GM21390 (cell line): ENCODE data around the gene GAB4.

ENCODE experiments used
- ATAC-seq: cut with Tn5 transposase; IDR thresholded peaks from one replicate; pipeline ENCODE4 v1.9.1; 2021; ENCODE audit not compliant: unreplicated experiment

Gene GAB4

DNA sequence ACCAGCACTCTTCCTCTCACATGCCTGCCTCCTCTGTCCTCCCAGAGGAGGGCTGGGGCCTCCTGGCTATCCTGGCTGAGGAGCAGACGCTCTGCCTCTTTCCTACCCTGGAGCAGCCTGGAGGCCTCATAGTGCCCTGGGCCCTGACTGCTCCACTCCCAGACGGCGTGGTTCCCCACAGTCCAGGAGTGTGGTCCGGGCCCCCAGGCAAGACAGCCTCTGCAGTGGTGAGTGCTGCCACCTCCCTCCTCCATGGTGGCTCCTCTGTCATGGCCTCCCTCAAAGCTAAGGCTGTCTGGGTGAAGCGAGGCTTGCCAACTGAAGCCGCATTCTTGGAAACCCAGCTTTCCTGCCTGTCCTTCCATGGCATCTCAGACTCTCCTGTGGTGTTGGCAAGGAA is 19.8 kb downstream of the GAB4 start:
- no peak for ATAC-seq

DNA sequence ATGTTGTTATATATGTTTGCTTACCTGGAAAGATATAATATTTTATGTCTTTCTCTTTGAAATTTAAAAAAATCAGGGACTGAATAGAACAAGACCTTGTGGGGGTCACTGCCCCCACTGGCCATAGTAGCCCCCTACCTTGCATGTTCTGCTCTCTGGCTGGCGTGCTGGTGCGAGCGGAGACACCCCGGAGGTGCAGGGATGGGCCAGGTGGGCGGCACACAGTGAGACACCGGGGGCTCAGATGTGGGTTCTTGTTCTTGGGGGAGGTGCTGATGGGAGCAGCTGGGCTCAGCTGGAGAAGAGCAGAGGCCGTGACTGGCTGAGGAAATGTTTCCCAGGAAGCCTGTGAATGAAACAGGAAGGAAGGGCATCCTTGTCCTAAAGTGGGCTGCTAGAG is 20.2 kb downstream of the GAB4 start:
- ATAC-seq, result no peak

DNA sequence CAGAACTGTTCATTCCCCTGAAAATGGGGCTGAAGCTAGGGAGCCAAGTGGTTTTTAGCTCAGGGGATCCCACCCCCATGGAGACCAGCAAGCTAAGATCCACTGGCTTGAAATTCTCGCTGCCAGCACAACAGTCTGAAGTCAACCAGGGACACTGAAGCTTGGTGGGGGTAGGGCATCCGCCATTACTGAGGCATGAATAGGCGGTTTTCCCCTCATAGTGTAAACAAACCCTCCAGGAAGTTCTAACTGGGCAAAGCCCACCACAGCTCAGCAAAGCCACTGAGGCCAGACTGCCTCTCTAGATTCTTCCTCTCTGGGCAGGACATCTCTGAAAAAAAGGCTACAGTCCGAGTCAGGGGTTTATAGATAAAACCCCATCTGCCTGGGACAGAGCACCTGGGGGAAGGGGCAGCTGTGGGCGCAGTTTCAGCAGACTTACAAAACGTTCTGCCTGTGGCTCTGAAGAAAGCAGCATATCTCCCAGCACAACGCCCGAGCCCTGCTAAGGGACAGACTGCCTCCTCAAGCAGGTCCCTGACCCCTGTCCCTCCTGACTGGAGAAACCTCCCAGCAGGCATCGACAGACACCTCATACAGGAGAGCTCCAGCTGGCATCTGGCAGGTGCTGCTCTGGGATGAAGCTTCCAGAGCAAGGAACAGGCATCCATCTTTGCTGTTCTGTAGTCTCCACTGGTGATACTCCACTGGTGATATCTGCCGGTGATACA is 32.7 kb downstream of the GAB4 start:
- no peak for ATAC-seq

DNA sequence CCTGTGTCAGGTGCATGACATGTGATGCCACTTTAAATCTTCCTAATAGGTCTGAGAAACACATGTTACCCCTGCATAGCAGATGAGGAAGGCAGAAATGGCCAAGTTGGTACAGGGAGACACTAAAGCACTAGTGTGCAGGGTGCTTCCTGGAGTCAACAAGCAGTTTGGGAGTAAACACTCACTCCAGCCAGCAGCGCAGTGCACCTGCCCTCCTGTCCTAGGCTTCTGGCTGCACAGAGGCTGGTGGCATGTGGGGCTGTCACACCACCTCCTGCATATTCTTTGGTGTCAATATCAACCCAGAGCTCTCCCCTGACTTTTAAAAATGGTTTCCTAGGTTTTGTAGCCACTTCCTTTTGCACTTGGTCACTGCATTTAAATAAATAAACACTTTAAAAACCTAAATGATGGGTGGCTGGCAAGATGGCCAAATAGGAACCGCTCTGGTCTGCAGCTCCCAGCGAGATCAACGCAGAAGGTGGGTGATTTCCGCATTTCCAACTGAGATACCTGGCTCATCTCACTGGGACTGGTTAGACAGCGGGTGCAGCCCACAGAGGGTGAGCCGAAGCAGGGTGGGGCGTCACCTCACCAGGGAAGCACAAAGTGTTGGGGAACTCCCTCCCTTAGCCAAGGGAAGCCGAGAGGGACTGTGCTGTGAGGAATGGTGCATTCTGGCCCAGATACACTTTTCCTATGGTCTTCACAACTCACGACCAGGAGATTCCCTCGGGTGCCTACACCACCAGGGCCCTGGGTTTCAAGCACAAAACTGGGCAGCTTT is 33.5 kb downstream of the GAB4 start:
- ATAC-seq, result no peak

DNA sequence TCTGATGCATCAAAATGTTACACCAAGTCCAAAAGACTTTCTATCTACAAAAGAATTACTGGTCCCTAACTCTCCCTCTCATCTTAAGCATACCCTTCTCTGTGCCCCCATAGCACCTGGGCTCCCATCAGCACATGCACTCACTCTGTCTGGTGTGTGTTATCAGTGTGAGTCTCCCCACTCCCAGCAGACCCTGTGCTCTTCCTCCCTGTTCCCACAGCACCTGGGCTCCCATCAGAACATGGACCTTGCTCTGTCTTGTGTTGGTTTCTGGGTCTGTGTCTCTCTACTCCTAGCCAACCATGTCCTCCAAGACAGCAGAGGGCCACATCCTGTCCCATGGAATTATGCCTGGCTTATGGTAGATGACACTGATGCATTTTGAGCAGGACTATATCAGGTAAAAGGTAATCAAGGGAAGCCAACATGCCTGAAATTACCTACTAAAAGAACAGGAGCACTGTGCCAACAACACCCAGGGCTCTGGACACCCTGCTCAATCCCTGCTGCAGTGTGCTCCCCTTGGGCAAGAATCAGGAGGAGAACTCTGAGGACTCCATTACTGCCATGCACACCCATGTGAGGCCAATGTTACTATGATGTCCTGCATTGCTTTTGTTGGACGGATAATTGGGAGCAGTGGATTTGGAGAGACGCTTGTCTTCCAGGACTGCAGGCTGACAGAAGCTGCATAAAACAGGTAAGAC is 34.3 kb downstream of the GAB4 start:
- no peak for ATAC-seq

DNA sequence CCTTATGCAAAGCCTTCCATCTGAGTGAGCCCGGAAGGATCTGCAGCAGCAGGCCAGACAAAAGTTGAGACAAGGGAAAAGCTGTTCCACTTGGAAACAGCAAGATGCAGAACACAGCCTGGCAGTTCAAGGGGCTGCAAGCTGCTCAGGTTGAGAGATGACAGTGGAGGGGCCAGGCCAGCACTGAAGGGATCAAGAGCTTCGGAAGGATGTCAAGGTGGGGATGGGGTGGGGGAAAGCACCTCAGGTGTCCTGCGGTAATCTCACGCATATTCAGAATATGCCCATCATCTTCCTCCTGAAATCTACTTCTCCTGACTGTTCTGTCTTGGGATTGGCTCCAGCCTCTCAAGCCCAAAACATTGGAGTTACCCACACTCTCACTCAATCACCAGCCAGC is 35.7 kb downstream of the GAB4 start:
- no peak for ATAC-seq

DNA sequence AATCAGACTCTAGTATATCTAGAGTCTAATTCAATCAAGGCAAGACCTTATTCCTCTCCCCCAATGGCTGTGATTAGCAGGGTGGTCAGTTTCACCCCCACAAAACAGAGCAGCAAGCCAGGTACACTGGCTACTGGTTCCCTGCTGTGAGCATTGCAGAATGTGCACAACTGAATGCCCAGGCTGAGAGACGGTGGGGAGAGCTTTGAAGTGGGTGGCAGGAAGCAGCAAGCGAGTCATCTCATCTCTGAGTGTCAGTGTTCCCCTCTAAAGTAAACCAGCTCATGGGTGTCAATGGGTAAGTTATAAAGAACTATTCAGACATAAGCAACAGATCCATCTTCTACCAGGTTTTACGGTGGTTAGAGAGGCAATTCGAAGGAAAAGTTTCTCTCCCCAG is 37.6 kb downstream of the GAB4 start:
- no peak for ATAC-seq

DNA sequence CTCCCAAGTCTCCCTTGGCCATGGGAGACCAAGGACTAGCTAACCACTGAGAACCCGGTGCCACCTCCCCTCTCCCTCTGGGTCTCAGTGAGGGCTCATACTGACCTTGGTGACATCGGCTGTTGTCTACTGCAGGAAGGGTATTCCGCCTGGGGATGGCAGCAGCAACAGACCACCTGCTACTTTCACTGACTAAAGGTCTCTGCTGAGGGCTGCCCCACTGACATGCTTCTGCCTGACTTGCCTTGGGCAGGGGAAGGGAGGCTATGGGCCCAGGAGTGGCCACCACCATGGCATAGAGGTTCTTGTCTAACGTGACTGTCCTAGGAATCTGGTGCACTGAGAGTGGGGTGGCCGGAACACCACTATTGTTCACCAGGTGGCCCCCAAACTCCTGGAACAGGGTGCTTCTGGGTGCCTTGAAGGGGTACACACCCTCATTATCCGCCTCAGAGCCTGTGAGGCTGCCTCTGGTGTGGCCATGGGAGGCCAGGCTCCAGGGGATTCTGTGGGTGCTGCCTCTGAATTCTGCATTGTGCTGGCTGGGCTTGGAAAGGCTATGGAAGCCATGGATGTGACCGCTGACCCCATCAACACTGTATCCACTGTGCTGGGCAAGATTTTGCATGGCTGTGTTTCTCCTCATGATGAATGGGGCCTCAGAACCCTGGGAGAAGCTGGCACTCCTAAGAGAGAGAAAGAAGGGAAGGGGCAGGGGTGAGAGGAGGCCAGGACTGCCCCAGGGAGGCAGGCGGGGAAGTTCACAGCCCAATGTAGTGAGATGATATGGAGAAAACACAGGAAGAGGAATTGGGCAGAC is 38.3 kb downstream of the GAB4 start:
- ATAC-seq, result no peak

DNA sequence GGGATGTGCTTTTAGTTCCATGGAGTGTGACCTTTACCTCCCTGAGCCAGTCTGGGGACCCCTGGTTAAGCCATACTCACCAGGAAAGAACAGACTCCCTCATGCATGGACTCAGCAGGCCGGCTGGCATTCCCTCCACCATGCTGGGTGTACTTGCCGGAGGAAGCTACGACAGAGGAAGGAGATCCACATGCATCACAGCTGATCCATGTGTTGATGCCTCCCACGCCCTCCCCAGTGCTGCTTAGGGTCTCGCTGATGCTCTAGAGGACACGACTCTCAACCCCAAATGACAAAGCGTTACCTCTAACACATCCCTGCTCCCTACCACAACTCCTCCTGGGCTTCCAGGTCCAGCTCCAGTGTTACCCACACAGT is 39.8 kb downstream of the GAB4 start:
- no peak for ATAC-seq

DNA sequence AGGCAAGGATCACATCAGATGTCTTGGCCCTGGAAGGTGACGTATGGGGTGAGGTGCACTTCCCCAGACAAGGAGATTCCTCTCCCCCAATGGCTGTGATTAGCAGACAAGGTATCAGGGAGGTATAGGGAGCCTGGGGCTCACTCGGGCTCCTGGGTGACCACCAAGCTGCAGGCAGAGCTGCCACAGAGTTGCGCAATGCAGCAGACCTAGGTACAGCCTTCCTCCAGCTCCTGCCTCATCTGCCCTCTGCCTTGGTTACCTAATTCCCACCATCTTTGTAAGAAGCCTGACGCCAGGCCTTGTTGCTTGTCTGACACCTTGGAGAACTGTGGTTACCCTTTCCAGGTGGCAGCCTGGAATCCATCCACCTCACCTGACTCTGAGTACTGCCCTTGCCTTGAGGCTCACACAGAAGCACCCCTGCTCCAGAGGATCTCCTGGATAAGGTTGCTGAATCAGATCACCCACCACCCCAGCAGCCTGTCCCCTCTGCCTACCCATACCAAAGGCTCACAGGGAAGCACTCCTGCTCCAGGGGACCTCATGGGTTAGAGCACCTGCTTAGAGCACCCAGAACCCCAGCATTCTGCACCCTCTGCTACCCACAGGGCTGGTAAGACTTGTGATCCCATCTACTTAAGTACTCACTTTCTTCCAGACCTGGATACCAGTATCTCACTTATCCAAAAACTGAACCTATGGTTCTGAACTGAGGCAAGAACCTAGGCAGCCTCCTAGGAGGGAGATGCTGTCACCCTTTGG is 40.4 kb downstream of the GAB4 start:
- no peak for ATAC-seq

DNA sequence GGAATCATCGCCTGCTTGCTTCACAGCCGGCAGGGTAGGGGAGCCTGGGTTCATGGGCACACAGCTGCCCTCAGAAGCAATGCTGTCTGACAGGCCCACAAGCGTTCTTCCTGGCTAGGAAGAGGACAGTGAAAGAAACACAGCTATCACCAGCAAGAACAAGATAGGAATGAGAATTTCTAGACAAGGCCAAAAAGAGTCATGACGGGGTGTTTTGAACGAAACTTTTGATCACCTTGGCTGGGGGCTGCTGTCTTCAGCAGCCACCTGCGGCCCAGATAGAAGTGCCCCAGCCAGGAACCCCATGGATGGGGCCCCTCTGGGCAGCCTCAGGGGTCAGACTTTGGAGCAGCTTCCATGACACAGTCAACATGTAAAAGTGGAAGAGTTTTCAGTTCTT is 41.8 kb downstream of the GAB4 start:
- no peak for ATAC-seq

DNA sequence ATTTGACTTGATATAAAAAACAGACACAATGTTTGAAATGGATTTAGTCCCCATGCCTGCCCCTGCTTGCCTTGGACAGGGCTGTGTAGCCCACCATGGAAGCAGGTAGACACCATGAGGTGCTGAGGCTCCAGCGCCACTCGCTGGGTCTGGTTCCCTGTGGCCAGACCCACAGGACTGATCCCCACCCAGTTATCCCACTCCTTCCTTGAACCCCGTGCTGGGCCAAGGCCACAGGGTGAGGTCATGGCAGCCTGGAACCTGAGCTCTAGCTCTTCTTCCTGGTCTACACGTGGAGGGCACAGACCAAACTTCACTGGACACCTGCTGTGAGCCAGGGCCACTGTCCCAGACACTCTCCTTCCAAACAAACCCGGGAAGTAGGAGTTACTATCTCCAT is 42.5 kb downstream of the GAB4 start:
- no peak for ATAC-seq

DNA sequence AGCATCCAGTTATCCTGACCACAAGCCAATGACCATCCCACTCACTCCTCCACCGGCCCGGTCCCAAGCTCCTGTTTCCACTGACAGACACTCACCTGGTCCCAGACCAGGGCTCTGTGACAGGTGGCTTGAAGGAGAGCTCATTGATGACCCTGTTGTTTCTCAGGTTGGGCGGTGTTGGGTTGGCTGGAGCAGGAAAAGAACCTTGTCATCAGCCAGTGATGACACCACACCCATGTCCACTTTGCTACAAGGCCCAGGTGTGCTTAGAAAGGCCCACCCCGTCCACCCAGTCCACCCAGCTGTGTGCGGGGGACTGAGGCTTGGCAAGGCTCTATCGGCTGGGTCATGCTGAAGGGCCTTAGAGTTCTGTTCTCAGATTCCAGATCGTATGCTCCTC is 42.9 kb downstream of the GAB4 start:
- no peak for ATAC-seq

DNA sequence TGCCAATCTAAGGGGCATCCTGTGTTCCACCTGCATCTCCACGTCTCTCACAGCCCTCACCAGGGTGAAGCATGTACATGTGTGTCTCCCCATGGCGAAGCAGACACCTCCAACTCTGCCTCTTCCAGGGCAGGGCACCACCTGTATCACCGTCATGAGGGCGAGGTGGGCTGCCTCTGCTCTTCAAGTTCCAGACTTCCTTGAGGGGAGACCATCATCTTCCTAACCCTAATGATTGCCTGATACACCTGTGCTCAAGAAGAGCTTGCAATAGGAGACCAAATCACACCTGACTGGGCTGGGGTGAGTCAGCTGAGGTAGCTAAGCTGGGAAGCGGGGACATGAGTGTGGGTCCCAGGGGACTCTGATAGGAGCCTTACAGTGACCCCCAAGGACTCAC is 43.7 kb downstream of the GAB4 start:
- no peak for ATAC-seq

DNA sequence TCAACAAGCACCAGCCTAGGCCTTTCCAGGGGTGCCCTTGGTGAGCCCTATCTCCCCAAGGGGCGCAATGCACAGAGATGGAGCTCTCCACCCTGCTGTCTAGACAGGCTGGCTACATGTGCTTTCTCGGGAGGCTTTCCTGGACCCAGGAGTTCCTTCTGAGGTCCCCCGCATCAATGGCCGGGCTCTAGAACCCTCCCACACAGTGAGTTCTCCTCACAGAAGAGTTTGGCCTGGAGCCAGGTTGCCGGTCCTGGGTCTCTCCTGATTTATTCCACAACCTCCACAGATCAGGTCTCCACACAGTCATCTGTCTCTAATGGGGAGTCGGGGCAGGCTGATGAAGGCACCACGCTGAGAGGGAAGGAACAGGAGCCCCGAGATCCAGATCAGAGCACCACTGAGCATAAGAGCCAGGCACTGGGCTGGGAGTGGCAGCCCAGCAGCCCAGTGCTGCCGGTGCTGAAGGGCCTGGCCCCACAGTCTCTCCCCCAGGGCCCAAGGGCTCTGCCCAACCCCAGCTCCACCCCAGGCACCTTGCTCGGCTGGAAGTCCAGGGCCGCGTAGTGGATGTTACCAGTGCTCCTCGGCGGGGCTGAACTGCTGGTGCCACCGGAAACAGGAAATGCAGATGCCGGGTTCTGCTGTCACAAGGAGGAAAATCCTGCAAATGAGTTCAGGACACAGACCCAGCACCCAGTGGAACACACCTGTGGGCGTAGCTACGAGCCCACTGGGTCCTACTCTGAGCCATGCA is 44.7 kb downstream of the GAB4 start:
- no peak for ATAC-seq

DNA sequence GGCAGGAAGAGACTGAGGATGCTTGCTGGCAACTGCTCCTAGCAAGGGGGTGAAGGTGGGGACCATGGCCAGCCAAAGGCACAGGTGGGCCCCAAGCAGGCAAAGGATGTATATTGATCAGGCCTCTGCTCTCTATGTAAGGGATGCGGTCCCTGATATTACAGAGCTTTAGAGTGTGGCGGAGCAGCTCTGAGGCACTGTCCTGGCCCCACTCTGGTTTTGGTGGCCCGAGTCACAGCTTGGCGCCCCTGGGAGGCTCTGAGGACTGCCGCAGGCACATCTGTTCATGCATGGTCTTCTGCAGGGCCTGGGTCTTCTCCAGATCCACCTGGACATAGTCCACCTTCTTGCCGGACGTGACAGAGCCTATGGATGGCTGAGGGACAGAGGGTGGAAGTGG is 45.5 kb downstream of the GAB4 start:
- ATAC-seq, result no peak

DNA sequence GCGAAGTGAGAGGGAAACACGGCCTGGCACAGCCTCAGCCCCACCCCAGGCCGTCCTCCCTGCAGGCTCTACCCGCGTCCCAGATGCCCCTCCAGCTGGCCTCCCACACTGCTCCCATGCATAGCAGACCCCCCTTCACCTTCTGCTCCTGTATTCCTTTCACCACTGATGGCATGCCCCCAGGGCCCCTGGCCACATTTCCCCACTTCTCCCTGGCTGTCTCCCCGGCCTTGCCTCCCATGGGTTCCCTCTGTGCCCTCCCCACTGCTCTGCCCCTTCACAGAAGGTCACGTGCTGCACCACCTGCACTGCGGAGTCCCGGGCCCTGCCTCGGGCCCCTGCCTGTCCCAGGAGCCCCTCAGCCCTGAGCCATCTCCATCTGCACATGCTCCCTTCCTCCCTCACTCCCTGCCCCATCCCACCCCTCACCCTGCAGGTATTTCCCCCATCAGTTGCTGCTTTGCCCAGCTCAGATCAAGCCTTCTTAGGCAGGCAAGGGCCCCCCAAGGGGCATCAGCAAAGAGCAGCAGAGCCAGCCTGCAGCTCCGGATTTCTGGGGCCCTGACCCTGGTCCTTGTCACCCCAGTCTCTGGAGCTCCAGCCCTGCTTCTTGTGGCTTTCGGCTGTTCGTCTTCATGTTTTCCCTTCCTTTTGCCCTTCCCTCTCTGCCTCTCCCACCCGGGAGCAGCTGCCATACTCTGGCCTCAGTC is 46.4 kb downstream of the GAB4 start:
- ATAC-seq, result no peak

DNA sequence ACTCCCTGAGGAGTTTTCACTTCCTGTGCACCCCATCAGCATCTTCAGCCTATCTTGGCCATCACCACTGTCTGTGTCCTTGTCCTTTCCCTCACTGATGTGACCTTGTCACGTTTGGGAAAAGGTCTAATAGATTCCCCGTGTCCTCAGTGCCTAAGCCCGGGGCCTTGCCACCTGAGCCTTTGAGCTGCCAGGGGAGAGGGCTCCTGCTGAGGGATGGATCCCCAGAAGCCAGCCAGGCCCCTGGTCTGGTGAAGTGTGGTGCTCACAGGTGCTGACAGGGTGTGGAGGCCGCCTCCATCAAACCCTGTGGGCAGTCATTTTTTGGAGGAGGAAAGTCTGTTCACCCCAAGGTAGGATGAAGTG is 47.2 kb downstream of the GAB4 start:
- ATAC-seq, result no peak

DNA sequence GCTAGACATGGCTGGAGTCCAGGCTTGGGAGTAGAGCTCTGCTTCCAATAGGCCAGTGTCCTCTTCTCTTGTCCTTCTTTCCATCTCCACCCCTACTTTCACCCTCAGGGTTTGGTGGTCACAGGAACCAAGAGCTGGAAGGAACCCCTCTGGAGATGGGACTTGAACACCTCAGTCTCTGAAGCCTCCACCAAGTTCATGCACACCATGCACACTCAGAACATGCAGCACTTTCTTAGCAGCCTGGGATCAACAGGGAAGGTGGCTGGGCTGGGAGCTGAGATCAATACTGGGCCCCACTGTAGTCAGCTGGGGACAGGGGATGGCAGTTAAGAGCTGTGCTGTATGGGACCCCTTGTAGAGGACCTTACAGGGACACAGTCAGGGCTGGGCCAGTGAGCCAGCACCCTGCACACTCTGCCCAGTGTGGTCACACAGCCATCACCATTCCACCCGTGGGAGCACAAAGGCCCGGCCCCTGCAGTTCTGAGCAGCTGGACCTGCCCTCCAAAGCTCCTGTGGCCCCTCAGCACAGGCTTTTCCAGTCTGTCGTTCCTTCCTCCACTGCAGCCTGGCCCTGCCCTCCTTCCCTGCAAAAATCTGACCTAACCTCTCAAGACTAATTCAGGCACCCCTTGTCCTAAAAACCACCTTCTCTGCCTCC is 47.7 kb downstream of the GAB4 start:
- no peak for ATAC-seq
